A549 treated with CpdA at 1 μM for 4 hours (cell line): ENCODE measurements around the gene ZDHHC11B. TPM values are rescaled to one million over a fixed set of nuclear protein-coding genes. Genes with fewer than 3 reads are reported as not detected.

Experiments
- total RNA-seq: library from RNA; stranded (reverse); fragments of 200-300 nt; extraction: Qiagen RNA extraction; gene quantifications from 5 replicates; pipeline ENCODE4 v1.2.3, GENCODE V29; 2022; ENCODE audit warnings: low read depth

The ZDHHC11B gene
- total RNA-seq: 1.1 to 1.5 TPM (median 1.3 TPM) in 5 replicates

GRCh38 chr5:784428-785177 lies at the start of gene ZDHHC11B:
ZDHHC11B (minus strand) TSS chr5:784729; CDS start chr5:766919, 17,810 bp downstream.

DNA sequence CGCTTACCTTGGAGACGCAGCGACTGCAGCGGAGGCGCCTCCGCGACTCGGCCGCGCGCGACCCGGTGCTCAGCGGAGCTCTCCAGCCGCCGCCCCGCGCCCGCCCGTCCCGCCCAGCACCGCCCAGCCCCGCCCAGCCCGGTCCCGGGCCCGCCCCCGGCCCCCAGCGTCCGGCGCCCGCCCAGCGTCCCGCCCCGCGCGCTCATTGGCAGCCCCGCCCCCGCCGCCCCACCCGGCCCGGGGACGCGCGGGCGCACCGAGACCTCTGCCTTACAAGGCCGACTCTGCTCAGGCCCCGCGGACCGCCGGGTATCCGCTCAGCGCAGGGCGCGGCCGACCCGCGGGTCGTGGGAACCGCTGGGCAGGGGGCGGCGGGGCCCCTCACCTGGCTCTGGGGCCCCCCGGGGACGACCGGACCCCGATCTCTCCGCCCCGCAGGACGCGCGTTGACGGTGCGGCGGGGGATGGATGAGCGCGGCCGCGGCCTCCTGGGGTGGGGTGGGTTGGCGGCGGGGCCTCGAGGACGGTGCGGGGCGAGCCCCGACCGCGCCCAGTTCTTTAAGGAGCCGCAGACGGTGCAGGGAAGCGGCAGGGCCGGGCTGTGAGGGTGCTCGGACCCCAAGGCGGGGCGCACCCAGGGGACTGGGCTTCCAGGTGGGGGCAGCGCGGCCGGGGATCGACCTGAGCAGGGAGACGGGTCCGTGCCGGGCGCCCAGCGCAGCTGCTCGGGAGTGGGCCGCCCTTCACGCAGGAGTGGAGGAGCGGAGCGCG lies 91.1 kb downstream of the ZDHHC11B start, which contains the start of gene TPPP:
TSS of gene TPPP (minus strand) at position 82 of the 771 bp plus-strand sequence. CDS start 15,292 bp downstream, outside the sequence.

Other genes with a start within 250 kb of the ZDHHC11B start
- gene CEP72, start 172.4 kb downstream of the ZDHHC11B start, total RNA-seq: 8.8 to 10.7 TPM (median 10.6 TPM) in 5 replicates
- 4.7 to 5.2 TPM (median 4.9 TPM) in 5 replicates for gene TPPP, start 91.4 kb downstream of the ZDHHC11B start, total RNA-seq
- gene ZDHHC11, start 66.3 kb upstream of the ZDHHC11B start, total RNA-seq: 14.3 to 19.6 TPM (median 18.0 TPM) in 5 replicates
- gene BRD9, start 108.1 kb upstream of the ZDHHC11B start, total RNA-seq: 32.3 to 42.7 TPM (median 36.6 TPM) in 5 replicates
- gene TRIP13, start 108.2 kb upstream of the ZDHHC11B start, total RNA-seq: 61.0 to 69.9 TPM (median 65.6 TPM) in 5 replicates
- gene NKD2, start 224.1 kb upstream of the ZDHHC11B start, total RNA-seq: 10.7 to 13.1 TPM (median 12.0 TPM) in 5 replicates